ENCODE data around the gene STON1. TPM values are rescaled to one million over a fixed set of nuclear protein-coding genes. Genes with fewer than 3 reads are reported as not detected.

Gene STON1
- polyA plus RNA-seq, 1 donor from 2014 or later, result 2.8 TPM

- no peaks in the 10 kb centered on the region for H4K20me1 ChIP-seq (ENCODE audit: insufficient read depth)
- H3K4me2 ChIP-seq (ENCODE audit: low read length), result no peak overlapping the region
- no peak overlapping the region for H3K4me3 ChIP-seq (ENCODE audit: low read length)
- H3K9ac ChIP-seq (ENCODE audit: low read length), result no peak overlapping the region
- H3K36me3 ChIP-seq (ENCODE audit: insufficient read depth, low read length), result no peaks in the 10 kb centered on the region
- no peak overlapping the region for H2AFZ ChIP-seq (ENCODE audit: low read depth, low read length)
- no peaks in the 10 kb centered on the region for H3K9me2 ChIP-seq (ENCODE audit: insufficient read depth, low read length)
- no peaks in the 10 kb centered on the region for H3K9me3 ChIP-seq (ENCODE audit: low read length)
- no peaks in the 10 kb centered on the region for H3K79me2 ChIP-seq (replicated peaks; ENCODE audit: insufficient read depth, low read length)
- TF ChIP-seq EZH2 (IDR thresholded peaks at IDR 0.05; ENCODE audit: borderline replicate concordance, insufficient read depth, low read length, poor library complexity, severe bottlenecking) (no peak), EP300 (conservative IDR thresholded peaks at IDR 0.05; ENCODE audit: poor library complexity, severe bottlenecking) (no peak), MXI1 (conservative IDR thresholded peaks at IDR 0.05; ENCODE audit: poor library complexity, severe bottlenecking) (no peak), RAD21 (conservative IDR thresholded peaks at IDR 0.05) (no peak), CTCF (IDR thresholded peaks at IDR 0.05; ENCODE audit: poor library complexity, severe bottlenecking) (no peak), POLR2AphosphoS5 (IDR thresholded peaks at IDR 0.05) (no peak), SMC3 (conservative IDR thresholded peaks at IDR 0.05; ENCODE audit: poor library complexity) (no peak), TAF1 (IDR thresholded peaks at IDR 0.05; ENCODE audit: low read depth) (no peak), REST (IDR thresholded peaks at IDR 0.05; ENCODE audit: borderline replicate concordance) (no peak)
- H3F3A ChIP-seq (ENCODE audit: insufficient read depth, low read length, poor library complexity, severe bottlenecking), result peaks cover under 1% of the 10 kb centered on the region
- H3K27me3 ChIP-seq (ENCODE audit: insufficient read depth, low read depth, low read length), result no peaks in the 10 kb centered on the region
- H3K27ac ChIP-seq (ENCODE audit: low read length), result no peak overlapping the region
Measured at GRCh38 chr2:48525269-48525943, 4.5 kb upstream of the STON1 start.

DNA sequence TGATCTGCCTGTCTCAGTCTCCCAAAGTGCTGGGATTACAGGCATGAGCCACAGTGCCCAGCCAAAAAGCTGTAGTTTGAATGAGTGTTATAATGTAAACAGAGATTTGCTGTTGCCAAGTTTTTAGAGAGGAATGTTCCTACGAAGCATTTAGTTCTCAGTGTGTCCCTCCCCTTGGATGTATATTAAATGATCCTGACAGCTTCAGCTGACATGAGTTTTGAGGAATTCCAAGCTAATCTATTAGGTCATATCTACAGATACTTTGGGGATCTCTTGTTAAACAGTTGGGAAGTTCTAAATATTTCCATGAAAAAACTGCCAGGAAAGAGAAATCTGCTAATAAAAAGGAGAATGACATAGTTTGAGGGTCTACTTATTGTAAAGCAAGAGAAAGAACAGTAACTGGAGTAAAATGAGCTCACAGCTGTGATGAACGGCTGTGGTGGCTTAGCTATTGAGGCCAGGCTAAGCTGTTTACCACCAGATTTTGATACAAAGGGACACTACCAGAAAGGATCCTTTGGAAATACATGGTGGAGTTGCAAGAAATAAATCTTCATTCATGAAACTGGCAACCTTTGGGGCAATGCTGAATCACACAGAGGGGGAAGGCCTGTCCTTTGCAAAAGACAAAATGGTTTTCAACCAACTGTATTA, 2.6 kb upstream of the STON1 start:
- Histone ChIP-seq H3K27ac (ENCODE audit: low read length) (no peak overlapping the region), H3K9ac (ENCODE audit: low read length) (no peak overlapping the region), H3K4me2 (ENCODE audit: low read length) (no peak overlapping the region), H3F3A (ENCODE audit: insufficient read depth, low read length, poor library complexity, severe bottlenecking) (peaks cover 3% of the 10 kb centered on the region), H3K79me2 (replicated peaks; ENCODE audit: insufficient read depth, low read length) (peaks cover 1% of the 10 kb centered on the region), H3K9me2 (ENCODE audit: insufficient read depth, low read length) (no peaks in the 10 kb centered on the region), H3K36me3 (ENCODE audit: insufficient read depth, low read length) (no peaks in the 10 kb centered on the region), H3K27me3 (ENCODE audit: insufficient read depth, low read depth, low read length) (no peaks in the 10 kb centered on the region), H4K20me1 (ENCODE audit: insufficient read depth) (no peaks in the 10 kb centered on the region), H2AFZ (ENCODE audit: low read depth, low read length) (no peak overlapping the region), H3K9me3 (ENCODE audit: low read length) (no peaks in the 10 kb centered on the region), H3K4me3 (ENCODE audit: low read length) (no peak overlapping the region)
- TF ChIP-seq REST (IDR thresholded peaks at IDR 0.05; ENCODE audit: borderline replicate concordance) (no peak), POLR2AphosphoS5 (IDR thresholded peaks at IDR 0.05) (no peak), TAF1 (IDR thresholded peaks at IDR 0.05; ENCODE audit: low read depth) (no peak), CTCF (IDR thresholded peaks at IDR 0.05; ENCODE audit: poor library complexity, severe bottlenecking) (no peak), RAD21 (conservative IDR thresholded peaks at IDR 0.05) (no peak), EZH2 (IDR thresholded peaks at IDR 0.05; ENCODE audit: borderline replicate concordance, insufficient read depth, low read length, poor library complexity, severe bottlenecking) (no peak), SMC3 (conservative IDR thresholded peaks at IDR 0.05; ENCODE audit: poor library complexity) (no peak), EP300 (conservative IDR thresholded peaks at IDR 0.05; ENCODE audit: poor library complexity, severe bottlenecking) (no peak), MXI1 (conservative IDR thresholded peaks at IDR 0.05; ENCODE audit: poor library complexity, severe bottlenecking) (no peak)

All from neural cell (in vitro differentiated cells).